ENCODE results near the gene MEX3D. TPM values are rescaled to one million over a fixed set of nuclear protein-coding genes. Genes with fewer than 3 reads are reported as not detected.
"Not testable (repeated sequence)": the region's sequence is repeated elsewhere in the genome, so short reads cannot be mapped to it uniquely, and the experiment has no call there.

Gene MEX3D
- total RNA-seq, 1 donor from 2014 or later = 25.3 TPM

DNA sequence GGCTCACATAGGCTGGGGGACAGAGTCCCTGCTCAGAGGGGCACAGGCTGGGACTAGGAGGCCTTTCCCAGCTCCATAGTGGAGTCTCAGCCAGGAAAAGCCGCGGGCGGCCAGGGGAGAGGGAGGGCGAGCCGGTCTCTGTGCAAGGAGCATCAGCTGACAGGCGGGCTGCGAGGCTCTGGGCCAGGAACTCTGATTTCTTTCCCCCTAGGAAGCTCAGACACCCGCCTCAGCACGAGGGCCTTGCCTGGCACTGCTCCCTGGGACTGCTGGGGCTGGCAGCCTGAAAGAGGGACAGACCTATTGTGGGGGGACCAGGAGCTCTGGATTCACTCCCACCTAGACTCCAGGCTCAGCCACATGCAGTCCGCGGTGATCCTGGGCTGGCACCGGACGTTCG, 46.5 kb downstream of the MEX3D start:
- TF ChIP-seq, protein P1, sequence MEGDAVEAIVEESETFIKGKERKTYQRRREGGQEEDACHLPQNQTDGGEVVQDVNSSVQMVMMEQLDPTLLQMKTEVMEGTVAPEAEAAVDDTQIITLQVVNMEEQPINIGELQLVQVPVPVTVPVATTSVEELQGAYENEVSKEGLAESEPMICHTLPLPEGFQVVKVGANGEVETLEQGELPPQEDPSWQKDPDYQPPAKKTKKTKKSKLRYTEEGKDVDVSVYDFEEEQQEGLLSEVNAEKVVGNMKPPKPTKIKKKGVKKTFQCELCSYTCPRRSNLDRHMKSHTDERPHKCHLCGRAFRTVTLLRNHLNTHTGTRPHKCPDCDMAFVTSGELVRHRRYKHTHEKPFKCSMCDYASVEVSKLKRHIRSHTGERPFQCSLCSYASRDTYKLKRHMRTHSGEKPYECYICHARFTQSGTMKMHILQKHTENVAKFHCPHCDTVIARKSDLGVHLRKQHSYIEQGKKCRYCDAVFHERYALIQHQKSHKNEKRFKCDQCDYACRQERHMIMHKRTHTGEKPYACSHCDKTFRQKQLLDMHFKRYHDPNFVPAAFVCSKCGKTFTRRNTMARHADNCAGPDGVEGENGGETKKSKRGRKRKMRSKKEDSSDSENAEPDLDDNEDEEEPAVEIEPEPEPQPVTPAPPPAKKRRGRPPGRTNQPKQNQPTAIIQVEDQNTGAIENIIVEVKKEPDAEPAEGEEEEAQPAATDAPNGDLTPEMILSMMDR (IDR thresholded peaks at IDR 0.05) = no peak
- peaks cover 37% of the 10 kb centered on the region for H3K27me3 ChIP-seq
- no peaks in the 10 kb centered on the region for H3K4me1 ChIP-seq
- no peaks in the 10 kb centered on the region for H3K36me3 ChIP-seq
- H3K27ac ChIP-seq = no peak overlapping the region
- DNase-seq (no peak), ATAC-seq (no peak)
- intact Hi-C loops (cut with DNase I) = no loop called here
- no peaks in the 10 kb centered on the region for H3K9me3 ChIP-seq
- no peak overlapping the region for H3K4me3 ChIP-seq

DNA sequence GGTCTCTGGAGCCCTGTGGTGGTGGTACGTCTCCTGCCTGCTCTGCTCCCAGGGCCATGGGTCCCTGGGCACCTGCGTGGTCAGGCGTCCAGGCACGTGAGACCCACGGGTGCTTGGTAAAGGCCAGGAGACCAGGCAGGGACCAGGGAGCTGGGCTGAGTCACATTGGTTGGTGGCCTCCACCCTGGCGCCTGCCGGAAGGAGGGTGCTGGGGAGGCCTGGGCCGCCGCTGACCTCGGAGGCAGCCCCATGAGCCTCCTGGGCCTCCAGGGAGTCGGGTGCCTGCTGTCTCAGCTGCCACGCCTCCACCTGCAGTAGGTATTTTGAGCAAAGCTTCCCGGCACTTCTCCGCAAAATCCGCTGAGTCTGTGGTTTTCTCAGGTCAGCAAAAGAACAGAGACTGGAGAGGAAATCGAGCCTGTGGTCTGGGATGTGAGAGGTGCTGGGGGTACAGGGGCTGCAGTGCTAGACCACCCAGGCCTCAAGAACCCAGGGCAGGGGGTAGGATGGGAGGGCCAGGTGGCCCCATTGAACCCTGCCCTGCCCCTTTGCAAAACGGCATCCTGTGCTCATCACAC, 47.8 kb downstream of the MEX3D start:
- TF ChIP-seq, protein P1 (IDR thresholded peaks at IDR 0.05) = no peak
- DNase-seq = no peak
- intact Hi-C loops (cut with DNase I) = no loop called here

DNA sequence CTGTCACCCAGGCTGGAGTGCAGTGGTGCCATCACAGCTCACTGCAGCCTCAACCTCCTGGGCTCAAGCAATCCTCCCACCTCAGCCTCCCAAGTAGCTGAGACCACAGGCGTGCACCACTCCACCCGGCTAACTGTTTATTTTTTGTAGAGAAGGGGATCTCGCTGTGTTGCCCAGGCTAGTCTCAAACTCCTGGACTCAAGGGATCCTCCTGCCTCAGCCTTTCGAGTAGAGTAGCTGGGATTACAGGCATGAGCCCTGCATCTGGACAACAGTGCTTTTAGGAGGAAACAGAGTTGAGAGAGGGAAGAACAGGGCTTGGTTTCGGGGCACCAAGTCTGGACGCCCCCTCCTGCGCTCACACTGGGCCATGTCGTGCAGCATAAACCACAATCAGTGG, 48.3 kb downstream of the MEX3D start:
- H3K4me3 ChIP-seq; H3K36me3 ChIP-seq; DNase-seq; intact Hi-C loops (cut with DNase I); ATAC-seq; H3K27ac ChIP-seq; H3K9me3 ChIP-seq; H3K4me1 ChIP-seq: not testable (repeated sequence)
- H3K27me3 ChIP-seq = peaks cover 34% of the 10 kb centered on the region

More for the DNA sequence above, 47.8 kb downstream of the MEX3D start:
- no peaks in the 10 kb centered on the region for H3K36me3 ChIP-seq
- H3K27me3 ChIP-seq = peaks cover 34% of the 10 kb centered on the region
- no peak overlapping the region for H3K27ac ChIP-seq
- H3K4me1 ChIP-seq = no peaks in the 10 kb centered on the region
- no peak for ATAC-seq
- H3K9me3 ChIP-seq = no peaks in the 10 kb centered on the region
- no peak overlapping the region for H3K4me3 ChIP-seq

DNA sequence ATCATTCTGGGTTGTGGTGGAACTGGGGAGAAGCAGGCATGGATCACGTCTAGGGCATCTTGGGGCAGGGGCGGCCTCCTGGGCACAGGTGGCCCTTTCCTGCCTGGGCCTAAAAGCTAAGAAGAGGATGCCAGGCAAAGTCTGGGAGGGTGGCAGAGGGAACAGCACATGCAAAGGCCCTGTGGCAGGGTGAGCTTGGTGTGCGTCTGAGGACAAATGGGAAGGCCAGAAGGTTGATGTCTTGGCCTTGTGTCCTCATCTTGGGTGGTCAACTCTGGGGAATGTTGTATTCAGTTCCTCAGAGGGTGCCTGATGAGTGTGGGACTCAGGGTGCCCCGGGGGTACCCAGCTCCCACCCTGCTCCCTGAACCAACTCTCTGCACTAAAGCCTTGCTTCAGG, 49.7 kb downstream of the MEX3D start:
- intact Hi-C loops (cut with DNase I) = no loop called here
- TF ChIP-seq, protein P1 (IDR thresholded peaks at IDR 0.05) = no peak
- ATAC-seq (no peak), DNase-seq (no peak)
- peaks cover 39% of the 10 kb centered on the region for H3K27me3 ChIP-seq
- H3K4me1 ChIP-seq = peaks cover 3% of the 10 kb centered on the region
- H3K4me3 ChIP-seq = no peak overlapping the region
- no peaks in the 10 kb centered on the region for H3K36me3 ChIP-seq
- H3K9me3 ChIP-seq = no peaks in the 10 kb centered on the region
- no peak overlapping the region for H3K27ac ChIP-seq

DNA sequence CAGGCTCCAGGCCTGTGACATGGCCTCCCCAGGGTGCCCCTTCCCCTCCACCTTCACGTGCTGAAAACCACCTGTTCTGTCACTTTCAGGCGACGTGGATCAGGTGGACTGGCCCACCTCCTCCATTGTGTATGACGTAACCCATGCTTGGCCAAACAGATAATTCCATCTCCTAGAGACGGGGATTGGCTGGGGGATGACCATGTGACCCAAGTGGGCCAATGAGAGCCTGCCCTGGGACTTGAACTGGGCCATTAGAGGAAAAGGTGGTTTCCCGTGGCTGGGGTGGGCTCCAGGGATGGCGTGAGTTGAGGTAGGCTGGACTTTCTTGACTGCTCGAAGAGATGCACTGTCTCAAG, 51.8 kb downstream of the MEX3D start:
- no peak overlapping the region for H3K27ac ChIP-seq
- DNase-seq (no peak), ATAC-seq (no peak)
- TF ChIP-seq, protein P1 (IDR thresholded peaks at IDR 0.05) = no peak
- no peaks in the 10 kb centered on the region for H3K36me3 ChIP-seq
- no peak overlapping the region for H3K4me3 ChIP-seq
- no peaks in the 10 kb centered on the region for H3K9me3 ChIP-seq
- intact Hi-C loops (cut with DNase I) = no loop called here
- H3K27me3 ChIP-seq = peaks cover 46% of the 10 kb centered on the region
- H3K4me1 ChIP-seq = peaks cover 7% of the 10 kb centered on the region

DNA sequence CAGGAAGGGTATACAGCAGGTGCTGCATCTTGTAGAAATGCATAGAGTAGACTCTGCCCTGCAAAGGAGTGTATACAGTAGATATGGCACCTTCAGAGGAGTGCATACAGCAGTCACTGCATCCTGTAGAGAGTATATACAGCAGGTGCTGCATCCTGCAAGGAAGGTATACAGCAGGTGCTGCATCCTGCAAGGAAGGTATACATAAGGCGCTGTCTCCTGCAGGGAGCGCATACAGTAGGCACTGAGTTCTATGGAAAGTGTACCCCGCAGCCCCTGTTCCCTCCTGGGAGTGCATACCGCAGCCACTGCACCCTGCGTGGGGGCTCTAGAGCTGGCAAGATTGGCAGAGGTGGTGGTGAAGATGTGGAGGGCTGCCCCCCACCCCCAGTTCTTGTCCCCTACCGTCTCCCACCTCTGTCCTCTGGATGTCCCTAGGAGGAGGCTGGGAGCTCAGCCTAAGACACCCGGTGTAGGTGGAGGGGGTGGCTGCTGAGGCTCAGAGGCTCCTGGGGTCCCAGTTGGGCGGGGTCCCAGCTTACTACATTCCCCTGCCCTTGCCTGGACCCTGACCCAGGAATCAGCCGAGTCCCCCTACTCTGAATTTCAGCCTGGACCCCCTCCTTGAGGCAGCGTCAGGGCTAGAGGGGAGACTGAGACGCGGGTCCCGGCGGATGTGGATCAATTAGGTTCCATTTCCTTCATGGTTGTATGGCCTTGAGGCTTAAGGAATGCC, 53.0 kb downstream of the MEX3D start:
- Histone ChIP-seq H3K36me3 (no peaks in the 10 kb centered on the region), H3K4me1 (peaks cover 7% of the 10 kb centered on the region), H3K9me3 (no peaks in the 10 kb centered on the region), H3K27ac (no peak overlapping the region), H3K4me3 (no peak overlapping the region), H3K27me3 (peaks cover 56% of the 10 kb centered on the region)
- DNase-seq = no peak
- TF ChIP-seq, protein P1 (IDR thresholded peaks at IDR 0.05) = no peak
- ATAC-seq = no peak
- intact Hi-C loops (cut with DNase I) = no loop called here

All from upper lobe of right lung (tissue), 1 donor.